HG03442 (cell line): ENCODE measurements around the gene HIVEP2.

Experiments used
- ATAC-seq: cut with Tn5 transposase; IDR thresholded peaks from one replicate; pipeline ENCODE4 v1.9.1; 2021; ENCODE audit warnings: mild to moderate bottlenecking, moderate library complexity; ENCODE audit not compliant: unreplicated experiment

Gene HIVEP2

GRCh38 chr6:142790257-142790656 is 154.7 kb downstream of the HIVEP2 start:
- no peak for ATAC-seq

- no peak for ATAC-seq
Observed at GRCh38 chr6:142787422-142787821, 157.6 kb downstream of the HIVEP2 start.

- ATAC-seq = no peak
Observed at GRCh38 chr6:142786476-142786875, 158.5 kb downstream of the HIVEP2 start.

GRCh38 chr6:142784344-142784743 is 160.6 kb downstream of the HIVEP2 start:
- ATAC-seq = peak; percentile 100

- no peak for ATAC-seq
Observed at GRCh38 chr6:142783499-142783898, 161.5 kb downstream of the HIVEP2 start.

- ATAC-seq = no peak
Observed at GRCh38 chr6:142781129-142781528, 163.8 kb downstream of the HIVEP2 start.

GRCh38 chr6:142773859-142774648 is 170.9 kb downstream of the HIVEP2 start:
- ATAC-seq = no peak

- ATAC-seq = no peak
Observed at GRCh38 chr6:142773324-142773723, 171.7 kb downstream of the HIVEP2 start.

- ATAC-seq = no peak
Observed at GRCh38 chr6:142771162-142771561, 173.8 kb downstream of the HIVEP2 start.

- ATAC-seq = no peak
Observed at GRCh38 chr6:142765306-142765705, 179.7 kb downstream of the HIVEP2 start.

- no peak for ATAC-seq
Observed at GRCh38 chr6:142764311-142764710, 180.7 kb downstream of the HIVEP2 start.

- ATAC-seq = no peak
Observed at GRCh38 chr6:142763205-142763604, 181.8 kb downstream of the HIVEP2 start.

- ATAC-seq = peak; percentile 95
Observed at GRCh38 chr6:142761756-142762155, 183.2 kb downstream of the HIVEP2 start.

GRCh38 chr6:142760152-142760551 is 184.8 kb downstream of the HIVEP2 start:
- ATAC-seq = no peak

- ATAC-seq = no peak
Observed at GRCh38 chr6:142758629-142759025, 186.3 kb downstream of the HIVEP2 start.

GRCh38 chr6:142757852-142758628 is 186.9 kb downstream of the HIVEP2 start:
- ATAC-seq = no peak

GRCh38 chr6:142756215-142756630 is 188.8 kb downstream of the HIVEP2 start:
- no peak for ATAC-seq

- no peak for ATAC-seq
Observed at GRCh38 chr6:142753196-142753595, 191.8 kb downstream of the HIVEP2 start.

- ATAC-seq = no peak
Observed at GRCh38 chr6:142752348-142752747, 192.6 kb downstream of the HIVEP2 start.

GRCh38 chr6:142751452-142751851 is 193.5 kb downstream of the HIVEP2 start:
- ATAC-seq = no peak

- no peak for ATAC-seq
Observed at GRCh38 chr6:142750998-142751397, 194.0 kb downstream of the HIVEP2 start.

GRCh38 chr6:142749556-142749955 is 195.4 kb downstream of the HIVEP2 start:
- no peak for ATAC-seq
